GM12873 (cell line): ENCODE results near the gene TKFC.
A peak's percentile ranks its signal among the peaks of the same experiment; 100 is the strongest.

Experiments used
- TF ChIP-seq, protein P1 (sequence below): IDR thresholded peaks from 2 replicates; pipeline ENCODE4 v1.5.1; 2012; ENCODE audit warnings: low read depth, mild to moderate bottlenecking, moderate library complexity, low read length, control low read depth; ENCODE audit not compliant: insufficient read depth; ENCODE audit errors: missing control alignments

TKFC gene

GRCh38 chr11:61377461-61378160 lies 44.6 kb downstream of the TKFC start:
- TF ChIP-seq, protein P1, sequence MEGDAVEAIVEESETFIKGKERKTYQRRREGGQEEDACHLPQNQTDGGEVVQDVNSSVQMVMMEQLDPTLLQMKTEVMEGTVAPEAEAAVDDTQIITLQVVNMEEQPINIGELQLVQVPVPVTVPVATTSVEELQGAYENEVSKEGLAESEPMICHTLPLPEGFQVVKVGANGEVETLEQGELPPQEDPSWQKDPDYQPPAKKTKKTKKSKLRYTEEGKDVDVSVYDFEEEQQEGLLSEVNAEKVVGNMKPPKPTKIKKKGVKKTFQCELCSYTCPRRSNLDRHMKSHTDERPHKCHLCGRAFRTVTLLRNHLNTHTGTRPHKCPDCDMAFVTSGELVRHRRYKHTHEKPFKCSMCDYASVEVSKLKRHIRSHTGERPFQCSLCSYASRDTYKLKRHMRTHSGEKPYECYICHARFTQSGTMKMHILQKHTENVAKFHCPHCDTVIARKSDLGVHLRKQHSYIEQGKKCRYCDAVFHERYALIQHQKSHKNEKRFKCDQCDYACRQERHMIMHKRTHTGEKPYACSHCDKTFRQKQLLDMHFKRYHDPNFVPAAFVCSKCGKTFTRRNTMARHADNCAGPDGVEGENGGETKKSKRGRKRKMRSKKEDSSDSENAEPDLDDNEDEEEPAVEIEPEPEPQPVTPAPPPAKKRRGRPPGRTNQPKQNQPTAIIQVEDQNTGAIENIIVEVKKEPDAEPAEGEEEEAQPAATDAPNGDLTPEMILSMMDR, result no peak

- TF ChIP-seq, protein P1, result no peak
Measured at GRCh38 chr11:61378713-61379313, 45.8 kb downstream of the TKFC start.

- TF ChIP-seq, protein P1, result no peak
Measured at GRCh38 chr11:61380884-61381283, 47.9 kb downstream of the TKFC start.

DNA sequence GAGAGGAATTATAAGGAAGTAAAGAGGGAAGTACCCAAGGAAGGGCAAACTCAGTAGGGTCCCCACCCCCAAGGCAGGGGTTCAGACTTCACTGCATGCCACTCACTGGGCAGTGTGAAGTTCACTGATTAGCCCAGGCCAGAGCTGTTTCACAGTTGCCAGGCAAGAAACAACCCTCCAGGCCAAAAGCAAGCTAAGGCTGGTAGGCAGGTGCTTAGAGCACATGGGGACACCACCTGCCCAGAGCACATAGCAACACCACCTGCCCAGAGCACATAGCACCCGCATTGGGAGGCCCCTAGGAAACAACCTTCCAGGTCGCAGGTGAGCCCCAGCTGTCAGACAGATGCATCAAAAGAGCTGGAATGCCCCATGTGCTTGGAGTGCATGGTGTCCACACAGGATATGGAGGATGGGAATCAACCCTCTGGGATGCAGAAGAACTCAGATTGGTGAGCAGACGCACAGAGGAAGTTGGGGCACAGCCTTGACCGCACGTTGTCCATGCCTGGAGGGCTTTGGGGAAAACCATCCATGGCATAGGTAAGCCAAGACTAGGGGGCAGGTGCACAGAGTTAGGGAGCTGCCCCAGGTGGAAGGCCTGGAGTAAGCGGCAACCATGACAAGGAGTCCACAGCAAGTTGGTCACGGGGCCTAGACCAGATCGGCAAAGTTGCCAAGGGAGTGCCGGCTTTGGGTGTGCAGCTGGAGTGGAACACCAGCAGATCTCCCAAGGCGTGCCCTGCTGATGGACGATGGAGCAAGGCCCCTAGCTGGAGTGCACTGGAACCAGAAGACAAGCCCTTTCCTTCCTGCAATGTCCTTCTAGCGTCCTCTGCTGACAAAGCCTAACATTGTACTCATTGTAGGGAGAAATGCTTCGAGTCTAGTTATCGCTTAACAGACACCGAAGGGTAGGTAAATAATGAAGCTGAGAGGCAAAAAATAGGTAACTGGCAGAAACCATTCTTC lies 51.5 kb downstream of the TKFC start:
- TF ChIP-seq, protein P1, result peak; percentile 54

GRCh38 chr11:61390161-61390560 lies 57.1 kb downstream of the TKFC start:
- TF ChIP-seq, protein P1, result no peak

DNA sequence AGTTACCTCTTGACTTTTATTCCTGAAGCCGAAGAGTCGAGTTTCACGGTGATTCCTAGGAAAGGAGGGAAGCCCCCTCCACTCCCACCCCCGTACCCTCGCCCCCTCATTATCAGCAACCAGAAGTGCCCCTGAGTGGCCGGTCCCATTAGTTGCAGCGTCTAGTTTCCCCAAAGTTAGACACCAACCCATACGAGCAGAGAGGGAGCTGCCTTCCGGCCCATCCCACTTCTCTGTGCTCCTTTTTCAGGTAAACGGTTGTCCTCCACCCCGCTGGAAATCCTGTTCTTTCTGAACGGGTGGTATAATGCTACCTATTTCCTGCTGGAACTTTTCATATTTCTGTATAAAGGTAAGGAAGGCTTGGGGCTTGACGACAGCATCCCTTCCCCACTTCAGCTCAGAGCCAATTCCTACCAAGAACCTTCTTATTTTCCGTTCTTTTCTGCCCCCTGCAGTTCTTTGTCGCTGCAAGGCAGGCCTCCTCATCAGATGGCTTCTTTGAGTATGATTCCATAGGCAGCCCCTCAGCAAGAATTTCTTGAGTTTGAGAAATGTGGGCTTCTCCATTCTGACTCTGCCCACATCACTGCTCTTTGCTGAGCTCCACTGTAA lies 60.1 kb downstream of the TKFC start:
- TF ChIP-seq, protein P1, result peak; percentile 35
